Endothelial cell of umbilical vein (primary cell): ENCODE data around the gene ZNF490. TPM values are rescaled to one million over a fixed set of nuclear protein-coding genes. Genes with fewer than 3 reads are reported as not detected.

Experiments used
- BruUV-seq: library from RNA; stranded (reverse); fragments of 400-500 nt; replicated peaks from 2 replicates; lab custom pipeline; 2021; lab: Mats Ljungman, UMichigan
- CTCF ChIA-PET: fragments of 300-600, 350-600 bp; sonication (Branson Sonifier 250); formaldehyde crosslinking; loops from one replicate; lab custom pipeline; 2021; ENCODE audit warnings: antibody characterized with exemption, inconsistent platforms; lab: Charles Lee
- POLR2A ChIA-PET: fragments of 300-600, 350-600 bp; sonication (Branson Sonifier 250); formaldehyde crosslinking; loops from one replicate; lab custom pipeline; 2021; ENCODE audit warnings: antibody characterized with exemption, inconsistent platforms; lab: Charles Lee
- DNase-seq: peaks from one replicate; pipeline ENCODE4 v3.0.0-alpha.2; 2011; ENCODE audit warnings: low read depth, low spot score
- FAIRE-seq: peaks from 2 replicates; lab custom pipeline; 2011; peaks lifted over from hg19 to GRCh38; lab: Jason Lieb, UNC
- H2AFZ ChIP-seq: 2 replicates; pipeline ENCODE4 v1.6.0; 2012; ENCODE audit warnings: low read depth, low read length, control low read depth, inconsistent platforms
- H3K27ac ChIP-seq: 2 replicates; pipeline ENCODE4 v1.5.1; 2011; ENCODE audit warnings: low read depth, mild to moderate bottlenecking, control low read depth, low read length, moderate library complexity; ENCODE audit not compliant: insufficient read depth
- H3K27me3 ChIP-seq, 2 experiments: 2 replicates each; pipeline versions ENCODE4 v1.6.0 to v1.6.1; 2011; ENCODE audit warnings: low read length in 2 of 2, mixed read lengths in 1 of 2; ENCODE audit not compliant: control insufficient read depth in 2 of 2, insufficient read depth in 2 of 2
- H3K36me3 ChIP-seq, 2 experiments: 2 replicates in 1 of 2; 3 replicates in 1 of 2; pipeline ENCODE4 v1.5.1; 2011; ENCODE audit warnings: low read length in 2 of 2, mild to moderate bottlenecking in 1 of 2, moderate library complexity in 1 of 2; ENCODE audit not compliant: control insufficient read depth in 2 of 2, insufficient read depth in 2 of 2; ENCODE audit errors: extremely low read depth in 1 of 2
- H3K4me1 ChIP-seq: 3 replicates; pipeline ENCODE4 v1.5.1; 2011; ENCODE audit warnings: mild to moderate bottlenecking, low read length; ENCODE audit not compliant: control insufficient read depth, insufficient read depth; ENCODE audit errors: extremely low read depth
- H3K4me2 ChIP-seq: 2 replicates; pipeline ENCODE4 v1.6.1; 2011; ENCODE audit warnings: low read length, control low read depth, mixed read lengths; ENCODE audit not compliant: insufficient read depth
- H3K4me3 ChIP-seq, 3 experiments: fragments of 200-600 bp in 1 of 3; sonication (generic), shearing (Covaris generic) in 1 of 3; replicated peaks in 1 of 3; 2 replicates each; pipeline ENCODE4 v1.5.1; 2011 to 2016; ENCODE audit warnings: control low read depth in 3 of 3, low read length in 3 of 3, mild to moderate bottlenecking in 2 of 3, inconsistent platforms in 1 of 3, low read depth in 1 of 3, moderate library complexity in 1 of 3; ENCODE audit not compliant: insufficient read depth in 1 of 3
- H3K79me2 ChIP-seq: 2 replicates; pipeline ENCODE4 v1.6.0; 2012; ENCODE audit warnings: low read length, inconsistent platforms; ENCODE audit not compliant: control insufficient read depth, insufficient read depth
- H3K9ac ChIP-seq: replicated peaks from 2 replicates; pipeline ENCODE3; 2011; ENCODE audit warnings: low read length, control low read depth; ENCODE audit not compliant: insufficient read depth; ENCODE audit errors: extremely low read depth
- H3K9me1 ChIP-seq: replicated peaks from 3 replicates; pipeline ENCODE4 v1.6.0; 2011; ENCODE audit warnings: mild to moderate bottlenecking, low read length; ENCODE audit not compliant: control insufficient read depth, insufficient read depth; ENCODE audit errors: extremely low read depth
- H3K9me3 ChIP-seq: replicated peaks from 2 replicates; pipeline ENCODE4 v1.5.1; 2012; ENCODE audit warnings: low read length, inconsistent platforms; ENCODE audit not compliant: control insufficient read depth, insufficient read depth
- H4K20me1 ChIP-seq: replicated peaks from 2 replicates; pipeline ENCODE3; 2011; ENCODE audit warnings: mild to moderate bottlenecking, low read length; ENCODE audit not compliant: control insufficient read depth, insufficient read depth; ENCODE audit errors: extremely low read depth
- EZH2 ChIP-seq: IDR thresholded peaks from 2 replicates; pipeline ENCODE4 v1.6.1; 2012; ENCODE audit warnings: borderline replicate concordance, low read depth, mild to moderate bottlenecking, moderate library complexity, low read length, inconsistent platforms; ENCODE audit not compliant: severe bottlenecking
- FOS ChIP-seq: IDR thresholded peaks from 2 replicates; pipeline ENCODE4 v1.6.1; 2011; ENCODE audit warnings: mild to moderate bottlenecking, low read length, moderate library complexity, borderline replicate concordance; ENCODE audit not compliant: insufficient read depth
- GATA2 ChIP-seq: IDR thresholded peaks from 2 replicates; pipeline ENCODE4 v1.7.0; 2011; ENCODE audit warnings: low read depth, mild to moderate bottlenecking, moderate library complexity, mixed read lengths, low read length; ENCODE audit not compliant: insufficient read length, insufficient read depth
- JUN ChIP-seq: IDR thresholded peaks from 2 replicates; pipeline ENCODE4 v1.6.1; 2011; ENCODE audit warnings: borderline replicate concordance, low read depth; ENCODE audit not compliant: insufficient read length, insufficient read depth
- MAX ChIP-seq: IDR thresholded peaks from 2 replicates; pipeline ENCODE4 v1.6.1; 2011; ENCODE audit not compliant: insufficient read depth, insufficient read length
- MYC ChIP-seq: IDR thresholded peaks from one replicate; pipeline ENCODE4 v1.6.1; 2011; ENCODE audit warnings: mild to moderate bottlenecking, low read depth, low read length
- POLR2A ChIP-seq: IDR thresholded peaks from 2 replicates; pipeline ENCODE4 v1.6.1; 2012; ENCODE audit warnings: low read depth, mild to moderate bottlenecking, control low read depth, low read length
- POLR2AphosphoS5 ChIP-seq: IDR thresholded peaks from 2 replicates; pipeline ENCODE4 v1.6.1; 2012; ENCODE audit warnings: low read depth, mild to moderate bottlenecking, control low read depth, low read length, moderate library complexity; ENCODE audit not compliant: insufficient read depth
- dilution Hi-C: fragments of 300-500 bp; cut with MboI; formaldehyde crosslinking; loops from one replicate; pipeline ENCODE4 v1.15.0; 2019; ENCODE audit warnings: low sequenced_read_pairs; ENCODE audit not compliant: extremely low pct_ligation_motif_present
- intact Hi-C: fragments of 100-400 bp; cut with micrococcal nuclease; formaldehyde crosslinking; loops from one replicate; pipeline ENCODE4 v1.10.0; 2022
- polyA plus RNA-seq, 4 experiments: library from polyadenylated mRNA; depleted of rRNA in 3 of 4; stranded (reverse) in 3 of 4; unstranded in 1 of 4; fragments of >200 nt; gene quantifications; 2 replicates each; pipeline versions ENCODE4 v1.2.1 to v1.2.3, GENCODE V29; 2011 to 2012; ENCODE audit warnings: missing spikeins in 1 of 4
- total RNA-seq: library from RNA; stranded (reverse); gene quantifications from 2 replicates; pipeline ENCODE4 v1.2.3, GENCODE V29; 2021

Gene ZNF490
- total and polyA plus RNA-seq, 2 donors (not counting 3 experiments of a cell fraction or from before 2014, with no cell fraction given): 1.4 to 5.7 TPM

DNA sequence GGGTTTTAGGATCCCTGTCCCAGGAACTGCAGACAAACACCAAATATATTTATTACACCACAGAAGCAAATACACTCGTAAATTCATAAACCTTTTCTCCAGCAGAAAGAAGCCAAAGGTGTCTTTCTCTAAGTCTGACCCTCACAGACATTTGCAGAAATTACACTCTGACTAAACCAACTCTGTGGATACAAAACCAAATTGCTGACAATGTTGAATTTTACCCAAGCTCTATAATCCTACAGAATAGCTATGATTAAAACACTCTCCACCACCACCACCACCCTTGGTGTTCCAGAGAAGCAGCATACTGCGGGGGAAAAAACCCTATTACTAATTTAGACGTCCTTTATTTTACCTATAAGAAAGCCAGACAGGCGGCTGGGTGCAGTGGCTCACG, 64.5 kb downstream of the ZNF490 start:
- Histone ChIP-seq H3K27ac (no peak overlapping the region), H4K20me1 (peaks cover 2% of the 10 kb centered on the region), H3K36me3 (no peaks in the 10 kb centered on the region), H3K9me1 (no peaks in the 10 kb centered on the region), H3K27me3 (no peaks in the 10 kb centered on the region), H3K79me2 (peaks cover 26% of the 10 kb centered on the region), H3K4me3 (no peak overlapping the region), H2AFZ (no peak overlapping the region), H3K9me3 (no peaks in the 10 kb centered on the region), H3K9ac (no peak overlapping the region), H3K4me2 (no peak overlapping the region), H3K4me1 (peaks cover 9% of the 10 kb centered on the region)
- intact Hi-C loops (no loop called here), dilution Hi-C loops (no loop called here)
- no TSS peak for BruUV-seq
- TF ChIP-seq FOS (no peak), POLR2A (no peak), MYC (no peak), MAX (no peak), EZH2 (no peak), JUN (no peak), GATA2 (no peak), POLR2AphosphoS5 (no peak)
- DNase-seq (no peak), FAIRE-seq (no peak)
- ChIA-PET POLR2A (no interaction called here), CTCF (interaction anchor here (1.0 kb wide), 1 partner anchor 50 kb away, joined by 3 read pairs; no protein-coding TSS in a partner anchor)

- Histone ChIP-seq H3K27me3 (no peaks in the 10 kb centered on the region), H4K20me1 (peaks cover 2% of the 10 kb centered on the region), H3K4me3 (no peak overlapping the region), H3K79me2 (peaks cover 26% of the 10 kb centered on the region), H3K9ac (no peak overlapping the region), H2AFZ (no peak overlapping the region), H3K27ac (no peak overlapping the region), H3K4me1 (peaks cover 9% of the 10 kb centered on the region), H3K4me2 (no peak overlapping the region), H3K9me3 (no peaks in the 10 kb centered on the region), H3K9me1 (no peaks in the 10 kb centered on the region), H3K36me3 (peaks cover 0 to 2% of the 10 kb centered on the region in 2 experiments)
- ChIA-PET CTCF (interaction anchor here (1.0 to 1.1 kb wide), 2 partner anchors 49 to 454 kb away, joined by 3 read pairs; no protein-coding TSS in a partner anchor), POLR2A (no interaction called here)
- intact Hi-C loops: no loop called here
- no TSS peak for BruUV-seq
- FAIRE-seq (no peak), DNase-seq (no peak)
- dilution Hi-C loops: no loop called here
- TF ChIP-seq GATA2: no peak
- TF ChIP-seq EZH2: no peak
- no peak for TF ChIP-seq JUN
- no peak for TF ChIP-seq FOS
- TF ChIP-seq POLR2AphosphoS5: no peak
- no peak for TF ChIP-seq MAX
Observed at GRCh38 chr19:12545267-12545666, 65.3 kb downstream of the ZNF490 start.
